Osteocyte (in vitro differentiated cells): ENCODE data around the gene TMEM201. TPM values are rescaled to one million over a fixed set of nuclear protein-coding genes. Genes with fewer than 3 reads are reported as not detected.
"Not testable (repeated sequence)": the region's sequence is repeated elsewhere in the genome, so short reads cannot be mapped to it uniquely, and the experiment has no call there.

Source experiments
- DNase-seq: peaks from one replicate; pipeline ENCODE4 v3.0.0; 2021; ENCODE audit warnings: mixed read lengths; ENCODE audit not compliant: unreplicated experiment; ENCODE audit errors: extremely low spot score
- H3K27ac Mint-ChIP-seq: one replicate; pipeline ENCODE4 v1.8.0; 2021; ENCODE audit warnings: mild to moderate bottlenecking, mixed read lengths; ENCODE audit not compliant: unreplicated experiment
- H3K27me3 Mint-ChIP-seq: one replicate; pipeline ENCODE4 v1.8.0; 2021; ENCODE audit warnings: mixed read lengths; ENCODE audit not compliant: unreplicated experiment
- H3K36me3 Mint-ChIP-seq: one replicate; pipeline ENCODE4 v1.8.0; 2021; ENCODE audit warnings: mixed read lengths; ENCODE audit not compliant: unreplicated experiment
- H3K4me1 Mint-ChIP-seq: one replicate; pipeline ENCODE4 v1.8.0; 2021; ENCODE audit warnings: mixed read lengths; ENCODE audit not compliant: unreplicated experiment
- H3K4me3 Mint-ChIP-seq: one replicate; pipeline ENCODE4 v1.8.0; 2021; ENCODE audit warnings: mild to moderate bottlenecking, moderate library complexity, mixed read lengths; ENCODE audit not compliant: unreplicated experiment
- H3K9me3 Mint-ChIP-seq: one replicate; pipeline ENCODE4 v1.8.0; 2021; ENCODE audit warnings: mixed read lengths; ENCODE audit not compliant: unreplicated experiment
- CTCF ChIP-seq: fragments of 200-600 bp; sonication (generic); IDR thresholded peaks from 2 replicates; pipeline ENCODE4 v1.5.0; 2021; ENCODE audit warnings: antibody characterized with exemption, mild to moderate bottlenecking, moderate library complexity
- total RNA-seq: library from RNA; stranded (reverse); gene quantifications from 2 replicates; pipeline ENCODE4 v1.2.1, GENCODE V29; 2021

Gene TMEM201
- total RNA-seq, 1 donor from 2014 or later, result 17.9 TPM

DNA sequence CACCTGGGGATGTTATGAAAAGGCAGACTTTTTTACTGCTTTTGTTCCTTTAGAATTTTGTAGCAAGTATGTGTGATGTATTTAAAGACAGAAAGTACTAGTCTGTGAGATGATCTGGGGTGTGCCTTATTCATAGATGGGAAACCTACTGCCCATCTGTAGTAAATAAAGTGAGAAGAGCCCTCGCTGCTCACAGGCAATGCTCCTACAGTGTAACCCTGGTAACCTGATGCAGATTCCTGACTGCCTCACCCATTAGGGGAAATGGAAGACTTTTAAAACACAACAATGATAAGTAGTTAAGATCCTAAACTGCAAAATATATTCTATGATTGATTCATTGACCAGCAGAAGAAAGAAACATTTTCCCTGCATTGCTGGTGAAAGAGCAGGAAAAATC, 19.4 kb upstream of the TMEM201 start:
- H3K9me3 Mint-ChIP-seq, result no peaks in the 10 kb centered on the region
- DNase-seq, result no peak
- no peak for TF ChIP-seq CTCF

DNA sequence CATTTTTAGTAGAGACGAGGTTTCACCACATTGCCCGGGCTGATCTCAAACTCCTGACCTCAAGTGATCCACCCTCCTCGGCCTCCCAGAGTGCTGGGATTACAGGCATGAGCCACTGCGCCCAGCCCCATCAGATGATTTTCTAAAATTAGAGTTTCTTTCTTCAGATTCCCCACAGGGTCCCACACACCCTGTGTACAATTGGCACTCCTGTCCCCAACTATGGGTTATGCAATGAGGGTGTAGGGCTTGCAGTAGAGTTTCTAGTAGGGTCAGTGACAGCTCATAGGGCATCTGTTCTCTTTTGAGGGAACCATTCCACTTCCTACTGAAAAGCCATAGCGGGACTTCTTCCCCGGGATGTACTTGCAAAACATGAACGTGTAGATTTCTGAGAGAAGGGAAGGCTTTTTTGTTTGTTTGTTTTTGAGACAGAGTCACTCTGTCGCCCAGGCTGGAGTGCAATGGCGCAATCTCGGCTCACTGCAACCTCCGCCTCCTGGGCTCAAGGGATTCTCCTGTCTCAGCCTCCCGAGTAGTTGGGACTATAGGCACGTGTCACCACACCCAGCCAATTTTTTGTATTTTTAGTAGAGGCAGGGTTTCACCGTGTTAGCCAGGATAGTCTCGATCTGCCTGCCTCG, 17.7 kb upstream of the TMEM201 start:
- not testable (repeated sequence) for H3K9me3 Mint-ChIP-seq, H3K4me1 Mint-ChIP-seq, H3K27me3 Mint-ChIP-seq, H3K4me3 Mint-ChIP-seq, DNase-seq, H3K27ac Mint-ChIP-seq
- H3K36me3 Mint-ChIP-seq, result peaks cover 13% of the 10 kb centered on the region

More for the DNA sequence above, 19.4 kb upstream of the TMEM201 start:
- H3K36me3 Mint-ChIP-seq, result peaks cover 7% of the 10 kb centered on the region
- H3K27me3 Mint-ChIP-seq, result no peaks in the 10 kb centered on the region
- no peak overlapping the region for H3K4me3 Mint-ChIP-seq
- peak overlapping the region; percentile 8 for H3K27ac Mint-ChIP-seq
- peaks cover 5% of the 10 kb centered on the region for H3K4me1 Mint-ChIP-seq

GRCh38 chr1:9573723-9574122, 15.0 kb upstream of the TMEM201 start:
- peaks cover 22% of the 10 kb centered on the region for H3K36me3 Mint-ChIP-seq
- no peak overlapping the region for H3K4me3 Mint-ChIP-seq
- H3K27ac Mint-ChIP-seq, result no peak overlapping the region
- no peak for DNase-seq
- H3K9me3 Mint-ChIP-seq, result no peaks in the 10 kb centered on the region
- peaks cover 5% of the 10 kb centered on the region for H3K4me1 Mint-ChIP-seq
- H3K27me3 Mint-ChIP-seq, result no peaks in the 10 kb centered on the region
- TF ChIP-seq CTCF, result peak; percentile 51

DNA sequence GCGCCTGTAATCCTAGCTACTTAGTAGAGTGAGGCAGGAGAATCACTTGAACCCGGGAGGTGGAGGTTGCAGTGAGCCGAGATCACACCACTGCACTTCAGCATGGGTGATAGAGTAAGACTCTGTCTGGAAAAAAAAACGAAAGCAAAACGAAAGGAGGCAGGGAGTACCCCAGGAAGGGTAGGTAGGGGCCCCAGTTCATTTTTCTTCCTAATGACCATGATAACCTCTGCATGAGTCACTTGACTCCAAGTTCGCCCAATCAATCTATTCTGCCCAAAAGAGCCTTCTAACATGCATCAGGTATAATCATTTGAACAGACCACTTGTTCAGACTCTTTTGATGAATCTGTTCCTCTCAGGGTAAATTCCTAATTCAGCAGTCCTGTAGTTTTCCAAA, 13.2 kb upstream of the TMEM201 start:
- Mint-ChIP-seq H3K4me1 (peaks cover 2% of the 10 kb centered on the region), H3K9me3 (no peaks in the 10 kb centered on the region), H3K36me3 (peaks cover 27% of the 10 kb centered on the region), H3K27me3 (no peaks in the 10 kb centered on the region), H3K4me3 (no peak overlapping the region), H3K27ac (no peak overlapping the region)
- DNase-seq, result no peak
- TF ChIP-seq CTCF, result no peak

GRCh38 chr1:9576903-9577302, 11.8 kb upstream of the TMEM201 start:
- peaks cover 31% of the 10 kb centered on the region for H3K36me3 Mint-ChIP-seq
- H3K4me3 Mint-ChIP-seq, result no peak overlapping the region
- DNase-seq, result no peak
- no peaks in the 10 kb centered on the region for H3K9me3 Mint-ChIP-seq
- no peaks in the 10 kb centered on the region for H3K27me3 Mint-ChIP-seq
- H3K27ac Mint-ChIP-seq, result no peak overlapping the region
- no peaks in the 10 kb centered on the region for H3K4me1 Mint-ChIP-seq
- TF ChIP-seq CTCF, result no peak

- H3K4me3 Mint-ChIP-seq, result no peak overlapping the region
- H3K36me3 Mint-ChIP-seq, result peaks cover 35% of the 10 kb centered on the region
- H3K9me3 Mint-ChIP-seq, result no peaks in the 10 kb centered on the region
- no peak overlapping the region for H3K27ac Mint-ChIP-seq
- DNase-seq, result no peak
- no peak for TF ChIP-seq CTCF
- H3K4me1 Mint-ChIP-seq, result no peaks in the 10 kb centered on the region
- no peaks in the 10 kb centered on the region for H3K27me3 Mint-ChIP-seq
Observed at GRCh38 chr1:9577423-9577822, 11.3 kb upstream of the TMEM201 start.
